ACHN (cell line): ENCODE data around the gene TMPRSS11E.
"Not testable (repeated sequence)": the region's sequence is repeated elsewhere in the genome, so short reads cannot be mapped to it uniquely, and the experiment has no call there.

Experiments used
- DNase-seq: peaks from one replicate; pipeline ENCODE4 v3.0.0-alpha.2; 2015
- in situ Hi-C: cut with HindIII; loops from 2 replicates; pipeline ENCODE4 v1.10.0; 2017; ENCODE audit warnings: low sequenced_read_pairs, low pct_ligation_motif_present, low pct_unique_long_range_greater_than_20kb

TMPRSS11E gene

GRCh38 chr4:68451246-68452211 lies 4.3 kb downstream of the TMPRSS11E start:
- in situ Hi-C loops: no loop called here
- DNase-seq: peak; percentile 17

- no peak for DNase-seq
- in situ Hi-C loops: no loop called here
These were observed 12.8 kb downstream of the TMPRSS11E start for GRCh38 chr4:68460085-68460484.

- no peak for DNase-seq
- in situ Hi-C loops: no loop called here
These were observed 14.5 kb downstream of the TMPRSS11E start for GRCh38 chr4:68461790-68462189.

DNA sequence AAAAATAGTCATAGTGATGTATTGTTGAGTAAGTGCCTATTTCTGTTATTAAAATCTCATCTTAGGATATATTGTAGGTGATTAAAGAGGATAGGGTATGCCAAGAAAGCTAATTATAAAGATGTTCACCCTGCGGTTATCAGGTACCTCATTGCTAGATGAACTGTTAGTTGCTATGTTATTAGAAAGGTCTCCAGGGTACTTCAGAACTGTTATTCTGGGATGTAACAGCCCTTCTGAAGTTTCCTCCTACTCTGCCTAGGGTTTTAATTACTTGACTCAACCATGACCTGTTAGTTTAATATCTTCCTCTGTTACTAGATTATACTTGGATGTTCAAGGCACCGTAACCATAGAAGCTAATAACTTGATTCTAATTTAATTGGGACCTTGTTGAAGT lies 15.4 kb downstream of the TMPRSS11E start:
- in situ Hi-C loops: no loop called here
- DNase-seq: no peak

DNA sequence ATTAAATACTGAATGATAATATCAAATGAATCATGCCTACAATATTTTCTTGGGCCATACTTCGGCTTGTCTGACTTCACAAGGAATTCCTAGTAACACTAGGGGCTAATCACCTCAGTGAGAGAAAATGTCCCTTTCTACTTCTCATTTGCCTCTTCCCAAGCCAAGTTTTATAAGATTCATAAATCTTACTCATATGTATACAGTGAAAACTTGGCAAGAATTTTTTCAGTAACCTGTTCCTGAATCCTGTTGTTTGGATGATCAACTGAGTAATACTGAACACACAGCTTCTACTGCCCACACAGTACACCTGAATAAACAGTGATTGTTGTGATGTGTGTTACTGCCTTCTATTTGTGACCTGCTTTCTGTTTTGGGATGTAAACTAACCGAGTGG lies 16.5 kb downstream of the TMPRSS11E start:
- no peak for DNase-seq
- in situ Hi-C loops: no loop called here

DNA sequence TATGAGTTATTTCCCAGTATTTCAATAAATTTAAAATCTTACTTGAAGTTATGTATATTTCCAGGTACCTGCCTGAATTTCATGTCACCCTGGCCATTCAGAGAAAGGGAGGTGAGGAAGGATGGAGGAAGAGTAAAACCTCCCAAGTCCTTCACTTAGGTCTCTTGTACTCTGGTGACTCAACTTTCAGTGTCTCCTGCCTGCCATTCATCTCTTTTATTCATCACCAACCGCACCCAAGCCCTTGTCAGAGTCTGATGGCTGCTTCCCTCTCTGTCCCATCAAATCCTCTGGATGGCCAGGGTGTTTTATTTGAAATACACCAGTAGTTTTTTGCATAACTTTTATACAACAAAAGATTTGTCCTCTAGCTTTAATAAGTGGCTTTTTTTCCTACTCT lies 17.8 kb downstream of the TMPRSS11E start:
- in situ Hi-C loops: no loop called here
- DNase-seq: no peak

GRCh38 chr4:68466185-68466584 lies 18.9 kb downstream of the TMPRSS11E start:
- DNase-seq: peak; percentile 70
- in situ Hi-C loops: no loop called here

DNA sequence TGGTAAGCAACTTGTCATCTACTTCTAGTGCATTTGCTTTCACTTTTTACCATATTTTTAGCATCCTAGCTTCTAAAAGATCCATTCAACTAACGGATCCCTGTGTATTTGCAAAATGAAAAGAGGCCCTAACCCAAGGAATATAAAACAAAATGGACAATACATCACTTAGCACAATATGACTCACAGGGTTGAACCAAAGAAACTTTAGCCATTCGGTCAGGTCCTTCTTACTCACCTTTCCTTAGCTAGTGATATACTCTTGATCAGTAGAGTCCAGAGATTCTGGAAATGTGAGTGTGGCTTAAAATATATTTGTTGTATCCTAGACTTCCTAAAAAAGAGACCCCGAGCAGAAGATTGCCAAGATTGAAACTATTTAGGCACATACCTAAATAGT lies 19.5 kb downstream of the TMPRSS11E start:
- DNase-seq: peak; percentile 2
- in situ Hi-C loops: no loop called here

GRCh38 chr4:68469482-68469881 lies 22.2 kb downstream of the TMPRSS11E start:
- in situ Hi-C loops: no loop called here
- DNase-seq: no peak

DNA sequence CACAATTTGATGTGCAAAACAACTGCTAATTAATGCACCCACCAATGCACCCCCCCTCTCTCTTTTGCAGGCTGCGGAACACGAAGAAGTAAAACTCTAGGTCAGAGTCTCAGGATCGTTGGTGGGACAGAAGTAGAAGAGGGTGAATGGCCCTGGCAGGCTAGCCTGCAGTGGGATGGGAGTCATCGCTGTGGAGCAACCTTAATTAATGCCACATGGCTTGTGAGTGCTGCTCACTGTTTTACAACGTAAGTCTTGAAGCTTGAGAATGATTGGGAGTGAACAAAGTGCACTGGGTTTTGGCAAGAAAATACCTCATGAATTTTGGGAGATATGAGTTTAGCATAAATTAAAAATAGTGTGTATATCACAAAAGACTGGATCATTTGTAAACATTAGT lies 28.9 kb downstream of the TMPRSS11E start:
- no peak for DNase-seq
- in situ Hi-C loops: no loop called here

DNA sequence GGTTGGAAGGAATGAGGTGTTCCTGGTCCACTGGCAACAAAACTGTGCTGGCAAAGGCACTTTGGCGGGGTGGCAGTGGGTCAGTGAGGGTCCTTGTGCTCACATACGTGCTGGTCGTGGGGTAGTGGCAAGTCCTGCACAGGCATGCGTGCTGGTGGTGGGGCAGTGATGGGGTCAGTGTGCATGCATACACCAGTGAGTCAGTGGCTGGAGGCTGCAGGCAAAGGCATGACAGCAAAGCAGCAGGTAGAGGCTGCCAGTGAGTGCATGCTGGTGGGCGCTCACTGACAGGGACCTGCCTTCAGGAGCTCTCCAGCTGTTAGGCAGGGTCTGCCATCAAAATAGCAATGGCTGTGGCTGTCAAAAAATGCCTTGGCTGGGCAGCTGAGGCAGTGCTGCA lies 42.1 kb downstream of the TMPRSS11E start:
- in situ Hi-C loops: no loop called here

DNA sequence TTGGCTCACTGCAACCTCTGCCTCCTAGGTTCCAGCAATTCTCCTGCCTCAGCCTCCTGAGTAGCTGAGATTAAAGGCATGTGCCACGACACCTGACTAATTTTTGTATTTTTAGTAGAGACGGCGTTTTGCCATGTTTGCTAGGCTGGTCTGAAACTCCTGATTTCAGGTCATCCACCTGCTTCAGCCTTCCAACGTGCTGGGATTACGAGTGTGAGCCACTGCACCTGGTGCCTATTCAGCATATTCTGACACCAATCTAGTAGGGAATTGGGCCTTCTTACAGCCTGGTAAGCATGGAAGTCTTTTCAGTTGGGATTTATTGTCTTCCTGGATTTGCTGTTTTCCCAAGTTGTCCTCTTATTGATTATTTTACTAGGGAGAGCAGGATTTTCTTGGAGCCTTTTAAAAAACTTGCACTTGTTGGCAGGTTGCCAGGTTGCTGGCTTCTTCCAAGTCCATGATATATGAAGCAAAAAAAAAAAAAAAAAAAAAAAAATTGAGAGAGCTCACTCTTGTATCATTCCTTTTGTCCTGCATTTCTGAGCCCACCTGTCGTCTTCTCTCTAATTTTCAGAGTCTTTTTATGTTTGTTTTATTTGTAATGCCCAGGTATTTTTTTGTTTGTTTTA lies 43.7 kb downstream of the TMPRSS11E start:
- in situ Hi-C loops: no loop called here

More for the DNA sequence above, 42.1 kb downstream of the TMPRSS11E start:
- no peak for DNase-seq

DNA sequence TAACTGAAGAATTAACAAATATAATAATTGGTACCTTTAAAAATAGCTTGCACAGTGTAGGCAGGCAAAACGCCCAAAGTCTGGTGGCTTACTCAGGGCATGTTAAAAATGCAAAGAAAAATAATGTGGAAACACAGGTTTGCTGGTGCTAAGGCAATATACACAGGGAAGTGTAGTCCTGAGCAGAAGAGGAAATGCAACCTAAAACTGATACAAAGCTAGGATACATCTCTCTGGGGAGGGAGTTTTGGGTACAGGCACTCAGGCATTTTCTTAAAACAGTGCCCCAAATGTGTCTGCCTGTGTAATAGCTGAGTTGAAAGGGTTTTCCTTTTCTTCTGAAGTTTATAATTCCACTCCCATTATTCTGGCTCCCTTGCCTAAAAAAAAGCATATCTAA lies 47.4 kb downstream of the TMPRSS11E start:
- no peak for DNase-seq
- in situ Hi-C loops: no loop called here

More for the DNA sequence above, 43.7 kb downstream of the TMPRSS11E start:
- no peak for DNase-seq

DNA sequence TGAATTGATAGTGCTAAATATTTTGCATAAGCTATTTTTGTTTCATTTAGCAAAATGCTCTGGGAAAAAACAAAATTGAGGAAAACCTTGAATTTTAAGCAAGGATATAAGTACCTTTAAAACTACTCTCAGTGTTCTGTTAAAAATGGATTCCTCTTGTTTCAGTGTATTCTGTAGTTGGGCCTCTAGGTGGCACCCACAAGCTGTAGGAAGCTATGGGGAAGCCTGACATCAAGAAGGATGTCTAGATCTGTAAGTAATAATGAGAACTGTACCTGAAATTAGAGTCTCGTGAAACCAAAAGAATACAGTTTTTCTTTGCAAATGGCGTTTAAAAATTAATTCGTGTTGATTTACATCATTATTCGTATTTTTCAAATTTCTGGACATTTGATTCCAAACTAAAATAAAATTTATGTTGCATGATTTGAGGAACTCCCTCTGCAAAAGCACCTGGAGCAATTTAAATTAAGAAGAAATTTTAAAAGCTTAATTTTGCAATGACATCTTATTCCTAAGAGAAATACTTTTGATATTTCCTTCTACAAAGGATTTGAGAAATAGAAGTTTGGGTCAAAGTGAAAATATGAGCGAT lies 51.2 kb downstream of the TMPRSS11E start:
- in situ Hi-C loops: no loop called here
- peak; percentile 70 for DNase-seq

- no peak for DNase-seq
- in situ Hi-C loops: no loop called here
These were observed 51.8 kb downstream of the TMPRSS11E start for GRCh38 chr4:68499021-68499420.

GRCh38 chr4:68503462-68503861 lies 56.2 kb downstream of the TMPRSS11E start:
- DNase-seq, in situ Hi-C loops: not testable (repeated sequence)

DNA sequence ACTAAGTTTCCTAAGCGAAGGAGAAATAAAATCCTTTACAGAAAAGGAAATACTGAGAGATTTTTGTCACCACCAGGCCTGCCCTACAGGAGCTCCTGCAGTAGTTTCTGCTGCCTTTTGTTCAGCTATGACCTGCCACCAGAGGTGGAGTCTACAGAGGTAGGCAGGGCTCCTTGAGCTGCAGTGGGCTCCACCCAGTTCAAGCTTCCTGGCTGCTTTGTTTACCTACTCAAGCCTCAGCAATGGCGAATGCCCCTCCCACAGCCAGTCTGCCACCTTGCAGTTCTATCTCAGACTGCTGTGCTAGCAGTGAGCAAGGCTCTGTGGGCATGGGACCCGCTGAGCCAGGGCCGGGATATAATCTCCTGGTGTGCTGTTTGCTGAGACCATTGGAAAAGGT lies 57.6 kb downstream of the TMPRSS11E start:
- in situ Hi-C loops, DNase-seq: not testable (repeated sequence)

DNA sequence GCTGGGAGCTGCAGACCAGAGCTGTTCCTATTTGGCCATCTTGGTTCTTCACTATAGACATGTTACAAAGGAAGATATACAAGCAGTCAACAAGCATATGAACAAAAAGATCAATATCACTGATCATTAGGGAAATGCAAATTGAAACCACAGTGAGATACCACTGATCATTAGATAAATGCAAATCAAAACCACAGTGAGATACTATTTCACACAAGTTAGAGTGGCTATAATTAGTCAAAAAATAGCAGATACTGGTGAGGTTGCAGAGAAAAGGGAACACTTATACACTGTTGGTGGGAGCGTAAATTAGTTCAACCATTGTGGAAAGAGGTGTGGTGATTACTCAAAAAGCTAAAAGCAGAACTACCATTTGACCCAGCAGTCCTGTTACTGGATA lies 58.2 kb downstream of the TMPRSS11E start:
- in situ Hi-C loops, DNase-seq: not testable (repeated sequence)

DNA sequence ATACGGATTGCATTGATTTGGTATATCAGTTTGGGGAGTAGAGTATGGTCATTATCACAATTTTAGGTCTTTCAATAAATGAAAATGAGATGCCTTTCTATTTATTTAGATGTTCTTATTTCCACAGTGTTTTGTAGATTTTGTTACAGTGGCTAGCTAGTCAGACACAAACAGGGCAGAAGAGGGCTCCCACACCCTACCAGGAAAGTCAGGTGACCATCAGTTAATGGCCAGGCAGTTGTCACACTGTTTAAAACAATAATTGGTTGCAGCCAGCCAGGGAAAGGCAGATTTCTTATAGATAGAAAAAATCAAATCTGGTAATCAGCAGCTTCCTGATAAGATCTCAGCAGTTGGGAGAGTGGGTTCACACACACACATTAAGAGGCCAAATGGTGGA lies 71.6 kb downstream of the TMPRSS11E start:
- in situ Hi-C loops: no loop called here
- no peak for DNase-seq
